GM19452 (cell line): ENCODE results near the gene PRAMEF25.
"Not testable (repeated sequence)": the region's sequence is repeated elsewhere in the genome, so short reads cannot be mapped to it uniquely, and the experiment has no call there.

Source experiments
- ATAC-seq: cut with Tn5 transposase; IDR thresholded peaks from one replicate; pipeline ENCODE4 v1.9.1; 2021; ENCODE audit not compliant: unreplicated experiment

Gene PRAMEF25

DNA sequence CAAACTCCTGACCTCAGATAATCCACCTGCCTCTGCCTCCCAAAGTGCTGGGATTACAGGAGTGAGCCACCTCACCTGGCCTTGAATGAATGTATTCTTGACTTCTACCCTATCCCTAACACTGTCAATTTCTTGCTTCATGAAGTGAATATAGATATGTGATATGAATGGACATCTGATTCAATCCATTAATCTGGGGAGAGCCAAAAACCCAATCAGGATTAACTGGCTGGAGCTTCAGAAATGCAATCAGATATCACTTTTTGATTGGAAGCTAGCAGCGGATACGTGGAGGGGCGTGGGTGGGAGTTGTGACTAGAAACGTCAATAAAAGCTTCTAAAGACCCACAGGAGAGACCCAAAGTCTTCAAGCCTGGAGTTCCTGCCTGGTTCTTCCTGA lies at the start of gene PRAMEF25:
TSS of gene PRAMEF25 (plus strand) at position 301 of the 400 bp plus-strand sequence. CDS start 2,920 bp downstream, outside the sequence.
- not testable (repeated sequence) for ATAC-seq

DNA sequence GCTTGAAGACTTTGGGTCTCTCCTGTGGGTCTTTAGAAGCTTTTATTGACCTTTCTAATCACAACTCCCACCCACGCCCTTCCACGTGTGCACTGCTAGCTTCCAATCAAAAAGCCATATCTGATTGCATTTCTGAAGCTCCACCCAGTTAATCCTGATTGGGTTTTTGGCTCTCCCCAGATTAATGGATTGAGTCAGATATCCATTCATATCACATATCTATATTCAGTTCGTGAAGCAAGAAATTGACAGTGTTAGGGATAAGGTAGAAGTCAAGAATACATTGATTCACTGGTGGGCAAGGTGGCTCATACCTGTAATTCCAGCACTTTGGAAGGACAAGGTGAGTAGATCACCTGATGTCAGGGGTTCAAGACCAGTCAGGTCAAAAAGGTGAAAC lies 14.1 kb upstream of the PRAMEF25 start, which contains the start of gene PRAMEF27:
TSS of gene PRAMEF27 (minus strand) at position 101 of the 400 bp plus-strand sequence. CDS start 2,916 bp downstream, outside the sequence.
- not testable (repeated sequence) for ATAC-seq

DNA sequence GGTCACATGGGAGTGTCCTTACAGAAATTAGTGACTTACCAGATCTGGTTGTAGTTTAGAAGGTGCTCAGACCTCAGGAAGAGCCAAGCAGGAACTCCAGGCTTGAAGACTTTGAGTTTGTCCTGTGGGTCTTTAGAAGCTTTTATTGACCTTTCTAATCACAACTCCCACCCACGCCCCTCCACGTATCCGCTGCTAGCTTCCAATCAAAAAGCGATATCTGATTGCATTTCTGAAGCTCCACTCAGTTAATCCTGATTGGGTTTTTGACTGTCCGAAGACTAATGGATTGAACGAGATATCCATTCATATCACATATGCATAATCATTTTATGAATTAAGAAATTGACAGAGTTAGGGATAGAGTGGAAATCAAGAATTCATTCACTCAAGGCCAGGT lies 46.2 kb downstream of the PRAMEF25 start, which contains the start of gene HNRNPCL2:
TSS of gene HNRNPCL2 (minus strand) at position 101 of the 400 bp plus-strand sequence. CDS start 454 bp downstream, outside the sequence.
- ATAC-seq = not testable (repeated sequence)
